Left ventricle myocardium superior (tissue), 1 donor: ENCODE results near the gene NCKAP1. TPM values are rescaled to one million over a fixed set of nuclear protein-coding genes. Genes with fewer than 3 reads are reported as not detected.
"Not testable (repeated sequence)": the region's sequence is repeated elsewhere in the genome, so short reads cannot be mapped to it uniquely, and the experiment has no call there.

Experiments
- ATAC-seq: fragments of 200-7000 bp; cut with Tn5 transposase; one replicate; pipeline ENCODE4 v1.9.1; 2020; ENCODE audit warnings: mild to moderate bottlenecking, moderate library complexity
- DNase-seq: peaks from one replicate; pipeline ENCODE4 v3.0.0-alpha.2; 2020
- intact Hi-C: fragments of 100-400 bp; cut with micrococcal nuclease; formaldehyde crosslinking; loops from one replicate; pipeline ENCODE4 v1.11.0; 2022
- long read RNA-seq: library from polyadenylated mRNA; unstranded; transcript quantifications from one replicate; pipeline ENCODE4 v2.0.0, GENCODE V29; 2021
- total RNA-seq: library from RNA; stranded (reverse); fragmentation: NEBNext Ultra II Directional; extraction: Animal tissue kit (Norgen Biotek cat#: 25700); gene quantifications from one replicate; pipeline ENCODE4 v1.2.1, GENCODE V29; 2021
- donor health status: DM: no; HTN: yes; CAD: no; lungs with severe emphysema.

Gene NCKAP1, protein sequence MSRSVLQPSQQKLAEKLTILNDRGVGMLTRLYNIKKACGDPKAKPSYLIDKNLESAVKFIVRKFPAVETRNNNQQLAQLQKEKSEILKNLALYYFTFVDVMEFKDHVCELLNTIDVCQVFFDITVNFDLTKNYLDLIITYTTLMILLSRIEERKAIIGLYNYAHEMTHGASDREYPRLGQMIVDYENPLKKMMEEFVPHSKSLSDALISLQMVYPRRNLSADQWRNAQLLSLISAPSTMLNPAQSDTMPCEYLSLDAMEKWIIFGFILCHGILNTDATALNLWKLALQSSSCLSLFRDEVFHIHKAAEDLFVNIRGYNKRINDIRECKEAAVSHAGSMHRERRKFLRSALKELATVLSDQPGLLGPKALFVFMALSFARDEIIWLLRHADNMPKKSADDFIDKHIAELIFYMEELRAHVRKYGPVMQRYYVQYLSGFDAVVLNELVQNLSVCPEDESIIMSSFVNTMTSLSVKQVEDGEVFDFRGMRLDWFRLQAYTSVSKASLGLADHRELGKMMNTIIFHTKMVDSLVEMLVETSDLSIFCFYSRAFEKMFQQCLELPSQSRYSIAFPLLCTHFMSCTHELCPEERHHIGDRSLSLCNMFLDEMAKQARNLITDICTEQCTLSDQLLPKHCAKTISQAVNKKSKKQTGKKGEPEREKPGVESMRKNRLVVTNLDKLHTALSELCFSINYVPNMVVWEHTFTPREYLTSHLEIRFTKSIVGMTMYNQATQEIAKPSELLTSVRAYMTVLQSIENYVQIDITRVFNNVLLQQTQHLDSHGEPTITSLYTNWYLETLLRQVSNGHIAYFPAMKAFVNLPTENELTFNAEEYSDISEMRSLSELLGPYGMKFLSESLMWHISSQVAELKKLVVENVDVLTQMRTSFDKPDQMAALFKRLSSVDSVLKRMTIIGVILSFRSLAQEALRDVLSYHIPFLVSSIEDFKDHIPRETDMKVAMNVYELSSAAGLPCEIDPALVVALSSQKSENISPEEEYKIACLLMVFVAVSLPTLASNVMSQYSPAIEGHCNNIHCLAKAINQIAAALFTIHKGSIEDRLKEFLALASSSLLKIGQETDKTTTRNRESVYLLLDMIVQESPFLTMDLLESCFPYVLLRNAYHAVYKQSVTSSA
- 141 TPM for total RNA-seq
- long read RNA-seq, full-length matches to known transcripts, result 66 of 236 reads
- long read RNA-seq, partial matches to known transcripts, result 36 of 236 reads
- long read RNA-seq, other reads (novel, unspliced or antisense), result 134 of 236 reads

DNA sequence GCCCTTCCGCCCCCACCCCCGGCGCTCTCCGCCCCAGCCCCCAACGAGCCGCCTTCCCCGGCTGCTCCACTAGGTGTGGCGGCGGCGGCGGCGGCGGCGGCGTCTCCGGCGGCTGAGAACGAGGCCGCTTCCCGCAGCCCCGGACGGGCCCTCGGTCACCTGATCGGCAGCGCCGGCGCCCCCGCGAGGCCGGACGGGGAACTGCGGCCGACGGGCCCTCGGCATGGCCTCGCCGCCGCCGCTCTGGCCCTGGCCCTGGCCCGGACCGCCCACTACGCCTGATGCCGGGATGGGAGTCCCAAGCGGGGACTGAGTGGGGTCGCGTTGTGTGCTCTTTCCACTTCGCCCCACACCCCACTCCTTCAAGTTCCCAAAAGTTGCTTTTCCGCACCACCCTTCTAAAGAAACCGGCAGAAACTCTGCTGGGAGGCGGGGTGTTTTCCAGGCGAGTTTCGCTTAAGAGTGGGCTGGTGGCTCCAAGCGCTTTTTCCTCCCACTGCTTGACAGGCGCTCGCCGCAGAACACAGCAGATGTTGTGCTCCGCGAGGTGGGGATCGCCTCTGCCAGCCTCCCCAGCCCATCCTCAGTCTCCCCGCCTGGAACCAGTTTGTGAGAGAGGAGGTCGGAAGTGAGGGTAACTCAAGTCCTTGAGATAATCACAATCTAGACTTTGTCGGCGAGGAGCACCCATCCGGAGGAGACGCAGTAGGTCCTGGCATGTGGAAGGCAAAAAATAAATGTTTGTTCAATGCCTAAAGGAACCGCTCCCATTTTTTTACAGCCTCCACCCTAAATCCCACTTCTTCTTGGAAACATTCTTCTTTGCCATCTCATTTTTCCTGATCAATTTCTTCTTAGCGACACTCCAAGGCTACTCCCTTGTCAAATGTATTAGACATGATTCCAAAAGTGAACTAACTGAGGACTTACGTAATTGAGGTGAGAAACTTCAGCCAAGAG is at the start of gene NCKAP1:
Gene NCKAP1, minus strand, starts transcription at position 117 of the 960 bp plus-strand sequence. CDS start 358 bp downstream, outside the sequence.
- intact Hi-C loops, result no loop called here

DNA sequence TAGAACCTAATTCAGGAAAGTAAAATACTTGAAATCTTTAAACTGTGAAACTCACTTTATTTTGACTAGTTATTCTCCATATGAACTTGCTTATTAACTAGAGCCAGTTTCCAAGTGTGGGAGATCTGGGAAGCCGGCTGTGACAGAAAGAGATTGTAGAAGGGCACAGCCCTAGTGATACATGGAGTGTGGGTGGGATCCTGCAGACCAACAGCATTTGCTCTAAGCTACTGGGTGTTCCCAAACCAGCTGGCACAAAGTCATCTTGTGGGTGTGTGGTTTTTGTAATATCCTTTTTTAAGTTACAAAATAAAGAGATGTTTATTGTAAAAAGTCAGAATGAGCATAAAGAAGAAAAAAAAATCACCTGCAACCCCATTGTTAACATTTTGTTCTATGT is 43.7 kb upstream of the NCKAP1 start:
- intact Hi-C loops, result no loop called here
- ATAC-seq, result peak; percentile 23
- no peak for DNase-seq

More for the DNA sequence above, at the start of gene NCKAP1:
- peak; percentile 97 for DNase-seq
- ATAC-seq, result peak; percentile 91

DNA sequence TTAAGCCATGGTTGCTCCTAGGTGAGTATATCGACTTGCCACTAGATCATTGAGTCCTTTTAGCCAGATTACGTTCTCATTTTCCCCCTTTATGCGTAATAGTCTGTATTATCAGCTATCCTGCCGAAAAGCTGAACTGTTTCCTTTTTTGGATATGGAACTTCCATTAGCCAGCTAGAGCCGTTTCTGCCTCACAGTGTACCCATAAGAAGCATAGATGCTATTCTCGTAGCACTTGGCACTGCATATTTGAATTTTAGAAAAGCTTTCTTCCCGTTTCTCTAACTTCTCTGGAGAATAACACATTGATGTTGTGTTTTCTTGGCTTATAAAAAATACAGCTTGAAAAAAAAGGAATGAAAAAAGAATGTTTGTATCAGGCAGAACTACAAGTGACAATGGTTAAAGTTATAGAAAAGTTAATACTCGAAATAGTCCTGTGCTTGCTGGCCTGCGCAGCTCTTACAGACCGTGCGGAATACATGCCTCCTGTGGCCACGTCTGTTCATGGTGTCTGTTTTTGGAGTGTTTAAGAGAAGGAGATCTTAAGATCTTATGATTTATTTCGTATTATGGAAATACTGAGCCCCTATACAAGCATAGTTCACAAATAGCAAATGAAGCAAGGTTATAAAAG is 41.0 kb upstream of the NCKAP1 start:
- ATAC-seq (peak; percentile 76), DNase-seq (peak; percentile 48)
- intact Hi-C loops, result no loop called here

DNA sequence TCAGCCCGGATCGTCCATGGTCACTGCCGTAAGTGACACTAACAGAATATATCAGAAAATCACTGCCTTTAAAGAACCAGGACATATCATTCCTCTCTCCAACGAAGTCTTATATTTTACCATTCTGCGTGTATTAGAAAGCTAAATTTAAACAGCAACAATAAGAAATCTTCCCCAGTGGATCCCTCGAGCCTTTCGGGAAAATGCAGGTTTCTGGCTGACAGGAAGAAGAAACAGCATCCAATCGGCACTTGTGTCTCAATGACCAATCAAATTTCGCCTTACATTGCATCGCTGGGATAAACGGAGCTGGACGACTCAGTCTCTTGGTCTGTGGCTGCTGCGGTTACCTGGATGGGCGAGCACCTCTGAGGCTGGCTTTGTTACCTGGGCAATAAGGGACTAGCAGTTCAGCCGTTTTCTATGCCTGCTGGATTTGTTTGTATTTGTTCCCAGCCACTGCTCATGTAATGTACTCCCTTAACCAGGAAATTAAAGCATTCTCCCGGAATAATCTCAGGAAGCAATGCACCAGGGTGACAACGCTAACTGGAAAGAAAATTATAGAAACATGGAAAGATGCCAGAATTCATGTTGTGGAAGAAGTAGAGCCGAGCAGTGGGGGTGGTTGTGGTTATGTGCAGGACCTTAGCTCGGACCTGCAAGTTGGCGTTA is 40.3 kb upstream of the NCKAP1 start, which contains the start of gene DUSP19:
Gene DUSP19, plus strand, starts transcription at position 284 of the 675 bp plus-strand sequence. Its CDS starts 187 bp downstream, at position 471.
- DNase-seq (peak; percentile 77), ATAC-seq (peak; percentile 96)
- intact Hi-C loops, result no loop called here

DNA sequence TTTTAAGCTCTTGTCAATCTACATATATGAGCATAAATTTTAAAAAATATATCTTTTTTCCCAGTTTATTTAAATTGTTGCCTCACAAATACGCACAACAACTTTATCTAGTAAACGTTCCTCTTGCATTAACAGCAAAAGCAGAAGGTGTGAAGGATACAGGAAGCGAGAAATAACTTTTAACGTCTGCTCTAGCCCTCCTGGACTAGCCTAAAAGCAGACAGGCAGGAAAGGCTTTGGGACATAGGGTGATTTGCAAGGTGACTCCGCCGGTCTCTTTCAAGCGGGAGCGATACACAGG is 39.9 kb upstream of the NCKAP1 start:
- DNase-seq (peak; percentile 44), ATAC-seq (peak; percentile 76)
- intact Hi-C loops, result no loop called here

DNA sequence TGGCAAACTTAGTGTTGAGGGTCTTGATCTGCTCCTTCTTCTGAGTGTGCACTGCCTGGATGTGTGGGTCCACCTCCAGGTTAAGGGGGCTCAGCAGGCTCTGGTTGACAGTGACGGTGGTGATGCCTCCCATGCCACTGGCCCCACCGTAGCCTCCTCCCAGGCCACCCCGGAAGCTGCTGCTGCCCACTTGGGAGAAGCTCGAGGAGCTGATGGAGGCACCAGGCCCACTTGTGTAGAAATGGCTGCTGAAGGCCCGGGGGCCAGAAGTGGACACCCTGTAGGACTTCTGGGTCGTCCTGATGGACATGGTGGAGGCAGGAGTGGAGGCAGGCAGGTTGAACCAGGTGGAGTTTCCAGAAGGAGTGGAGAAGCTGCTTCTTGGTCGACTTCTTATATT is 33.9 kb upstream of the NCKAP1 start:
- no peak for DNase-seq
- intact Hi-C loops, result no loop called here
- no peak for ATAC-seq

DNA sequence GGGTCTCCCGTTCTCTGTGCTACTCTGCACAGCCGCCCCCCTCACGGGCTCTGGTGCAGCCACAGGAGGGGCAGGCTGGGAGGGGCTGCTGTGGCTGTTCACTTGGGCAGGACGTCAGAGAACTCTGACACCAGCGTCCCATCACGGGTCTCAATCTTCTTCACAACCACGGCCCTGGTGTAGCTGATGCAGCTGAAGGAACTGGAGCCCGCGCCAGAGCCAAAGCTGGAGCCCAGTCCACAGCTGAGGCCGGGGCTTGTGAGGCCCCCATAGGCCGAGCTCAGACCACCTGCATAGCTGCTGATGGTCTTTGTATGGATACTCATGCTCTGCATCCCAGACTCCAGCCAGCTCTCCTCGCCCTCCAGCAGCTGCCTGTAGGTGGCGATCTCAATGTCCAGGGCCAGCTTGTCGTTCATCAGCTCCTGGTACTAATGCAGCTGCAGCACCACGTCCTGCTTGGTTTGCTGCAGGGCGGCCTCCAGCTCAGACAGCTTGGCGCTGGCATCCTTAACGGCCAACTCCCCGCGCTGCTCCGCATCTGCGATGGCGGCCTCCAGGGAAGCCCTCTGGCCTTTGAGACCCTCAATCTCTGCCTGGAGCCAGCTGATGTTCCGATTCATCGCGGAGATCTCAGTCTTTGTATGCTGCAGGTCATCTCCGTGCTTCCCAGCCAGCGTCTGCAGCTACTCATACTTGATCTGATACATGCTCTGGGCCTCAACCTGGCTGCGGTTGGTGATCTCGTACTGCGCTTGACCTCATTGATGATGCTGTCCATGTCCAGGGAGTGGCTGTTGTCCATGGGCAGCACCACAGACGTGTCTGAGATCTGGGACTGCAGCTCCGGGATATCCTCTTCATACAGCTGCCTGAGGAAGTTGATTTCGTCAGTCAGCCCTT is 32.9 kb upstream of the NCKAP1 start:
- intact Hi-C loops, result no loop called here
- ATAC-seq (peak; percentile 57), DNase-seq (peak; percentile 54)

DNA sequence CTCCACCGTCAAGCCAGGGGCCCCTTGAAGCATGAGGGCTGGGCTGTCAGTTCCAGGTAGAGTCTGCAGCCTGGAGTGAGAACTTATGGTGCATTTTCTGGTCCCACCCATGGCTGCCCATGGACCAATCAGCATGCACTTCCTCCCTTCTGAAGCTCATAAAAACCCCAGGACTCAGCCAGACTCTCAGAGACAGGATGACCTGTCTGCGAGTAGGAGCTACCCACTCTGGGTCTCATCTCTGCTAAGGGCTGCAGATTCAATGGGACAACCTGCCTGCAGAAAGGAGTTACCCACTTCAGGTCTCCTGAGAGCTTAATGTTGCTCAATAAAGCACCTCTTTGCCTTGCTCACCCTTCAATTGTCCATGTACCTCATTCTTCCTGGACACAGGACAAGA is 30.9 kb upstream of the NCKAP1 start:
- no peak for ATAC-seq
- intact Hi-C loops, result no loop called here

DNA sequence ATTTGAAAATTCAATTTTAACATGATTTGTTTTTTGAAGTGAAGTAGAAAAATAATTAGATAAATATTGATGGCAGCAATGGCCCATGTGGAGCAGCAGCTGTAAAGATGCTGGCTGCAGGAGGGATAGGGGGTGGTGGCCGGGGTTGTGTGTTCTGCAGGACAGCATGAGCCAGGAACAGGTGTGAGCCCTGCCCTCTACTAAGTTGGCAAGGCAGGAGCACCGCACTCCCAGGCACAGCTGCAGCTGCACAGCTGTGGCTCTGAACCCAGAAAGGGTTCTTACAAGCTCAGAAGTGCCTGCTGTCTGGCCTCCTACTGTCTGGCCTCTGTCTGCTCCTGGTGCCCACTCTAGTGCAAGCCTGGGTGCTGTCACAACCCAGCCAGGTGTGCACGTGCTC is 30.3 kb upstream of the NCKAP1 start:
- intact Hi-C loops, result no loop called here
- no peak for ATAC-seq
- DNase-seq, result no peak

More for the DNA sequence above, 30.9 kb upstream of the NCKAP1 start:
- no peak for DNase-seq

DNA sequence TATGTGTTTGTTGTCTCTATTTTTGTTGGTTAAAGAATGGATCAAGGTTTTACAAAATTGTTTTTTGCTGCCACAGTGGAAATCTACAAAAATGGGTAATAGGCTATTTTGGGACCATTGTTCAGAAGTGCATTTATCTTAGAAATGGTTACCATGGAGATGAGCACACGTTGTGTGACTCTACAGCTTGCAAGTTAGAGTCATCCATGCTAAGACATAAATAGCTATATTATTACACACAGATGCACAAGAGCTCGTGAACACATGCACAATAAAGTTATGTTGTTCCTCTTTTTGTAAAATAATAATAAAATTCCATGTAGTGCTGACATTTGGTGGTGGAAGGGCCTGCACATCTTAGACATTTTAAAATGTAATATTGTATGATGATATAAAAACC is 24.8 kb upstream of the NCKAP1 start:
- no peak for DNase-seq
- intact Hi-C loops, result no loop called here
- no peak for ATAC-seq

DNA sequence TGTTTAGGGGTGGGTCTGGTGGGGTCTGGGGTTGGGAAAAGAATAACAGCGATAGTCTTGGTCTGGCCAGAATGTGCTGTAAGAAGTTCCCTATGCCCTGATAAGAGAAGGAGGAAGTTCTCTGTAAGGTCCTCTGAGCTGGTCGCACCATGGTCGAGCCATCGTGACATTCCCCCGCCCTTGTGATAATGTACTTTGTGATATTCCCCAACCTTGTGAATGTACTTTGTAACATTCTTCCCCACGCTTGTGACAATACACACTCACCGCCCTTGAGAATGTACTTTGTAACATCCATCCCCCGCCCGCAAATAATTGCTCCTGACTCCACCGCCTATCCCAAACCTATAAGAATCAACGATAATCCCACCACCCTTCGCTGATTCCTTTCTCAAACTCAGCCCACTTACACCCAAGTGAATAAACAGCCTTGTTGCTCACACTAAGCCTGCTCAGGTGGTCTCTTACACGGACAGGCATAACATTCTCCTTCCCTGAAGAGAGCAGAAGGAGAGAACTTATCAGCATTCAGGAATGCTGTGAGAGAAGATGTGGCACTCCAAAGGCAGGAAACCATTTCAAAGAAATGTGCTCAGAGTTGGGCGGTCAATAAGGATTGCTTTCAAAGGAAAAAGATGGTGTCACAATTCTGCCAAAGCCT is 22.4 kb upstream of the NCKAP1 start:
- ATAC-seq (no peak), DNase-seq (no peak)
- intact Hi-C loops, result no loop called here

DNA sequence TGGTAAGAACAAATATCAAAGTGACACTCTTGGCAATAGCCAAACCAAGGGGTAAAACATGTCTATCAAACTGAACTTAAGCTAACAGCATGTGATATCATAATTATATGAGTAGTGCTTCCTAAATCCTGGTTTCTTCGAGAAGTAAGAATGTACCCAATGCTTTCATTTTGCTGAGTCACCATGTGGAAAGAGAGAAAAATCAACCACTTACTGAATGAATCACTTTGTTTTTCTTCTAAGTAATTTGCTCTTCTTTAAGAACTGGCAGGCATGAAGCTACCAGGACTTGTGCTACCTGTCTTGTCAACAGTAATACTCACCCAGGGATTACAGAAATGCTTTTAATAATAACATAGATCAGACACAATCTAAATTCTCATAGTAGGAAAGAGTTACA is 21.3 kb upstream of the NCKAP1 start:
- intact Hi-C loops, result no loop called here
- ATAC-seq (no peak), DNase-seq (no peak)

DNA sequence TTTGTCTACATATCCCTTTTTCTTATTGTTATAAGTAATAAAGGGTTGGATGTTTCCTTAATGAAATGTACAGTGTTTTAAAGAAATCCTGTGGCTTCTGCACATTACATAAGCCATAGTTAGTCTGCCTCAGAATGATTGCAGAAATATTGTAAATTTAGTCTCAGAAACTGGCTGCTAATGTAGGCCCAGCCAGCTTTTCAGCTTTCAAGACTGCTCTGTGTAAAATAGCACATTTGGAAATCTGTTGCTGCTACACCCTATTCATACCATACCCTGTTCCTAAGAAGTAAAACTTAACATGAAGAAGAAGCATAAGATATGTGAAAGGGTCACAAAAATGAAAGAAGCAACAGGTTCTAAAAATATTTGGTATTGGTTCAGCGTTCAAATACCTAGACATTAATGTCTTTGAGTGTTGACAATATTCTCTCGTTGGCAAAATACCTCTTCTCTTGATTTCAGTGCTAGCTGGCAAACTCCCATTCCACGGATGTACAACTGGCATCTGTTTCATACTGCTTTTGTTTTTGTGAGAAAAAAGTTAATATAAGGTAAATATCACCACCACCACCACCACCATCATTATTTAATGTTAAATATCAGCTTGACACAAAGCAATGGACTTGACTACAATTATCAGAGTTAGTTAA is 19.2 kb upstream of the NCKAP1 start:
- DNase-seq (no peak), ATAC-seq (no peak)
- intact Hi-C loops, result no loop called here

DNA sequence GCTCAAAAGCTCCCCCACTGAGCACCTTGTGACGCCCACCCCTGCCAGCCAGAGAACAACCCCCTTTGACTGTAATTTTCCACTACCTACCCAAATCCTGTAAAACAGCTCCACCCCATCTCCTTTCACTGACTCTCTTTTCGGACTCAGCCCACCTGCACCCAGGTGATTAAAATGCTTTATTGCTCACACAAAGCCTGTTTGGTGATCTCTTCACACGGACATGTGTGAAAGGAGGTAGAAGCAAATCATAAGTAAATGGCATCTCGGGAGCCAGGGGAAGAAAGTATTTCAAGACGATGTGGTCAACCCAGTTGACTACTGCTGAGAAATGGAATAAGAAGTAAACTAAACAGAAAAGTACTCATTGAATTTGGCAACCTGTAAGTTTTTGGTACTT is 11.2 kb upstream of the NCKAP1 start:
- no peak for DNase-seq
- no peak for ATAC-seq
- intact Hi-C loops, result no loop called here

DNA sequence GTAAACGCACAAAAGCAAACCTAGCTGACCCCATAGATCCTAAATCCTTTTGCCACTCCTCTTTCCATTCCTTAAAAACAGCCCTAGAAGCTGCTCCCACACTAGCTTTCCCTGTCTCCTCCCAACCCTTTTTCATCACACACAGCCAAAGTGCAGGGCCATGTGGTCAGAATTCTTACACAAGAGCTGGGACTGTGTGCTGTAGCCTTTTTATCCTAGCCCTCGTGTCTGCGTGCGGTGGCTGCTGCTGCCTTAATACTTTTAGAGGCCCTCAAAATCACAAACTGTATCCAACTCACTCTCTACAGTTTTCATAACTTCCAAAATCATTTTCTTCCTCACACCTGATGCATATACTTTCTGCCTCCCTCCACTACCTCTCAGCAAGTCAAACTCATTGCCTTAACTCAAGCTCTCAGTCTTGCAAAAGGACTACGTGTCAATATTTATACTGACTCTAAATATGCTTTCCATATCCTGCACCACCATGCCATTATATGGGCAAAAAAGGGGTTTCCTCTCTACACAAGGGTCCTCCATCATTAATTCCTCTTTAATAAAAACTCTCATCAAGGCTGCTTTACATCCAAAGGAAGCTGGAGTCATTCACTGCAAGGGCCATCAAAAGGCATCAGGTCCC is 9.3 kb upstream of the NCKAP1 start:
- DNase-seq, ATAC-seq, intact Hi-C loops: not testable (repeated sequence)
